Esophagus (tissue), 2 donors: ENCODE data around the gene CCDC17. TPM values are rescaled to one million over a fixed set of nuclear protein-coding genes. Genes with fewer than 3 reads are reported as not detected.

Experiments
- H3K27ac ChIP-seq, 2 donors: one replicate each; pipeline ENCODE4 v1.5.1; 2013; ENCODE audit warnings: low read depth in 2 of 2, mild to moderate bottlenecking in 2 of 2, inconsistent platforms in 1 of 2, low read length in 1 of 2, moderate library complexity in 1 of 2
- H3K27me3 ChIP-seq, 2 donors: one replicate each; pipeline ENCODE4 v1.6.1; 2013; ENCODE audit warnings: low read length in 2 of 2, control low read depth in 1 of 2, mild to moderate bottlenecking in 1 of 2; ENCODE audit not compliant: insufficient read depth in 2 of 2, control insufficient read depth in 1 of 2
- H3K36me3 ChIP-seq, 2 donors: one replicate each; pipeline ENCODE4 v1.6.1; 2013; ENCODE audit warnings: low read length in 1 of 2; ENCODE audit not compliant: control insufficient read depth in 2 of 2, insufficient read depth in 2 of 2
- H3K4me1 ChIP-seq, 2 donors: one replicate each; pipeline ENCODE4 v1.6.1; 2013; ENCODE audit warnings: low read length in 1 of 2; ENCODE audit not compliant: control insufficient read depth in 2 of 2, insufficient read depth in 2 of 2
- H3K4me3 ChIP-seq, 2 donors: one replicate each; pipeline ENCODE4 v1.5.1; 2013; ENCODE audit warnings: low read length in 2 of 2, mild to moderate bottlenecking in 2 of 2, low read depth in 1 of 2, moderate library complexity in 1 of 2
- H3K9me3 ChIP-seq, 2 donors: one replicate each; pipeline ENCODE4 v1.6.1; 2013; ENCODE audit warnings: mild to moderate bottlenecking in 2 of 2, low read depth in 1 of 2, low read length in 1 of 2, moderate library complexity in 1 of 2; ENCODE audit not compliant: control insufficient read depth in 2 of 2, insufficient read depth in 1 of 2
- WGBS, 2 donors: extraction: QIAGEN DNeasy Blood & Tissue Kit; methylation state at CpG; one replicate each; pipeline ENCODE4 v1.1.7; 2013; 5-methylcytosine and 5-hydroxymethylcytosine counted together
- polyA plus RNA-seq, 2 donors: library from polyadenylated mRNA; stranded (reverse); fragments of 200-250 nt; gene quantifications; one replicate each; pipeline ENCODE4 v1.2.3, GENCODE V29; 2013
- donor health status: healthy with polysubstance abuse.
- donor health status: Bipolar disorder and iron deficiency.

Gene CCDC17
- polyA plus RNA-seq, 2 donors, result 0.54 to 1.4 TPM

- peaks cover 0 to 4% of the 10 kb centered on the region in 2 donors for H3K4me1 ChIP-seq
- 28% methylated on average over 7 of the region's 7 CpGs for WGBS, 2 donors
- H3K27me3 ChIP-seq, result no peaks in the 10 kb centered on the region
- H3K36me3 ChIP-seq, result no peaks in the 10 kb centered on the region
- H3K9me3 ChIP-seq, result no peaks in the 10 kb centered on the region
- peak overlapping the region in 1 of 2 donors; percentile 75 for H3K4me3 ChIP-seq
- H3K27ac ChIP-seq, result no peak overlapping the region
Observed at GRCh38 chr1:45585496-45586075, 38.3 kb downstream of the CCDC17 start.

- peak overlapping the region; percentile 75 to 90 for H3K4me3 ChIP-seq
- 0 to 1% methylated on average over 5 of the region's 5 CpGs for WGBS, 2 donors
- H3K9me3 ChIP-seq, result no peaks in the 10 kb centered on the region
- peaks cover 0 to 4% of the 10 kb centered on the region in 2 donors for H3K4me1 ChIP-seq
- peak overlapping the region; percentile 93 to 97 for H3K27ac ChIP-seq
- no peaks in the 10 kb centered on the region for H3K27me3 ChIP-seq
- H3K36me3 ChIP-seq, result no peaks in the 10 kb centered on the region
Observed at GRCh38 chr1:45585110-45585426, 38.8 kb downstream of the CCDC17 start.

- Histone ChIP-seq H3K9me3 (no peaks in the 10 kb centered on the region), H3K36me3 (no peaks in the 10 kb centered on the region), H3K4me1 (peaks cover 0 to 4% of the 10 kb centered on the region in 2 donors), H3K27me3 (no peaks in the 10 kb centered on the region), H3K4me3 (peak overlapping the region; percentile 75 to 90), H3K27ac (peak overlapping the region; percentile 93 to 97)
- WGBS, 2 donors, result 0 to 1% methylated on average over 54 to 59 of the region's 59 CpGs
Observed at GRCh38 chr1:45584351-45585109, 39.3 kb downstream of the CCDC17 start.

GRCh38 chr1:45583666-45584350 lies 40.0 kb downstream of the CCDC17 start, which contains the start of gene NASP:
Gene NASP (plus strand): TSS chr1:45584041. CDS start chr1:45584147, 106 bp downstream.
- Histone ChIP-seq H3K36me3 (no peaks in the 10 kb centered on the region), H3K4me3 (peak within 1 kb of the TSS; percentile 75 to 90), H3K9me3 (no peaks in the 10 kb centered on the region), H3K27me3 (no peaks in the 10 kb centered on the region), H3K4me1 (peaks cover 0 to 4% of the 10 kb centered on the region in 2 donors), H3K27ac (peak within 1 kb of the TSS; percentile 93 to 97)
- 0 to 1% methylated on average over 39 to 40 of the region's 41 CpGs for WGBS, 2 donors

GRCh38 chr1:45583264-45583665 lies 40.6 kb downstream of the CCDC17 start:
- Histone ChIP-seq H3K4me3 (peak overlapping the region; percentile 75 to 90), H3K27me3 (no peaks in the 10 kb centered on the region), H3K27ac (peak overlapping the region; percentile 93 to 97), H3K9me3 (no peaks in the 10 kb centered on the region), H3K36me3 (no peaks in the 10 kb centered on the region), H3K4me1 (peaks cover 0 to 4% of the 10 kb centered on the region in 2 donors)
- WGBS, 2 donors, result 0 to 1% methylated on average over 19 of the region's 19 CpGs

- WGBS, 2 donors, result 90 to 94% methylated on average over 7 of the region's 7 CpGs
- Histone ChIP-seq H3K9me3 (no peaks in the 10 kb centered on the region), H3K4me3 (no peak overlapping the region), H3K36me3 (peaks cover 0 to 9% of the 10 kb centered on the region in 2 donors), H3K27me3 (no peaks in the 10 kb centered on the region), H3K27ac (no peak overlapping the region), H3K4me1 (no peaks in the 10 kb centered on the region)
Observed at GRCh38 chr1:45574105-45574626, 49.7 kb downstream of the CCDC17 start.

GRCh38 chr1:45573231-45573804 lies 50.5 kb downstream of the CCDC17 start:
- H3K4me3 ChIP-seq, result no peak overlapping the region
- H3K27me3 ChIP-seq, result no peaks in the 10 kb centered on the region
- no peaks in the 10 kb centered on the region for H3K9me3 ChIP-seq
- WGBS, 2 donors, result 75 to 81% methylated on average over 3 of the region's 3 CpGs
- no peaks in the 10 kb centered on the region for H3K4me1 ChIP-seq
- no peak overlapping the region for H3K27ac ChIP-seq
- peaks cover 0 to 11% of the 10 kb centered on the region in 2 donors for H3K36me3 ChIP-seq

- H3K9me3 ChIP-seq, result no peaks in the 10 kb centered on the region
- H3K27ac ChIP-seq, result no peak overlapping the region
- H3K27me3 ChIP-seq, result no peaks in the 10 kb centered on the region
- peaks cover 0 to 28% of the 10 kb centered on the region in 2 donors for H3K36me3 ChIP-seq
- H3K4me3 ChIP-seq, result no peak overlapping the region
- H3K4me1 ChIP-seq, result peaks cover 3 to 8% of the 10 kb centered on the region in 2 donors
- 81 to 86% methylated on average over 4 of the region's 4 CpGs for WGBS, 2 donors
Observed at GRCh38 chr1:45570631-45571030, 53.2 kb downstream of the CCDC17 start.
